Osteoblast (primary cell): ENCODE data around the gene SOX8. TPM values are rescaled to one million over a fixed set of nuclear protein-coding genes. Genes with fewer than 3 reads are reported as not detected.

ENCODE experiments used
- DNase-seq: peaks from one replicate; pipeline ENCODE4 v3.0.0; 2011; ENCODE audit warnings: low spot score, mixed read lengths; ENCODE audit not compliant: insufficient read length; ENCODE audit errors: missing footprints
- H2AFZ ChIP-seq: 2 replicates; pipeline ENCODE4 v1.6.0; 2011; ENCODE audit warnings: mild to moderate bottlenecking, low read length
- H3K27ac ChIP-seq: 2 replicates; pipeline ENCODE4 v1.5.1; 2011; ENCODE audit warnings: mild to moderate bottlenecking, low read depth, low read length, moderate library complexity
- H3K27me3 ChIP-seq: 2 replicates; pipeline ENCODE4 v1.6.0; 2012; ENCODE audit warnings: mild to moderate bottlenecking, control low read depth, inconsistent platforms, low read length, moderate library complexity; ENCODE audit not compliant: insufficient read depth
- H3K36me3 ChIP-seq: 2 replicates; pipeline ENCODE4 v1.5.1; 2011; ENCODE audit warnings: mild to moderate bottlenecking, low read length, control low read depth, moderate library complexity; ENCODE audit not compliant: insufficient read depth
- H3K4me1 ChIP-seq: 2 replicates; pipeline ENCODE4 v1.5.1; 2011; ENCODE audit warnings: mild to moderate bottlenecking, low read length, control low read depth, moderate library complexity; ENCODE audit not compliant: insufficient read depth
- H3K4me2 ChIP-seq: 2 replicates; pipeline ENCODE4 v1.6.0; 2011; ENCODE audit warnings: mild to moderate bottlenecking, low read length; ENCODE audit not compliant: insufficient read depth
- H3K4me3 ChIP-seq: fragments of 200-600 bp; sonication (generic); 3 replicates; pipeline ENCODE4 v1.5.1; 2012; ENCODE audit warnings: mild to moderate bottlenecking, low read length, inconsistent platforms; ENCODE audit not compliant: insufficient read depth
- H3K79me2 ChIP-seq: 2 replicates; pipeline ENCODE4 v1.6.0; 2012; ENCODE audit warnings: mild to moderate bottlenecking, low read length, control low read depth, inconsistent platforms; ENCODE audit not compliant: insufficient read depth
- H3K9me3 ChIP-seq: 2 replicates; pipeline ENCODE4 v1.5.1; 2011; ENCODE audit warnings: low read depth, low read length, control low read depth
- H4K20me1 ChIP-seq: 2 replicates; pipeline ENCODE4 v1.6.0; 2012; ENCODE audit warnings: mild to moderate bottlenecking, low read length, control low read depth; ENCODE audit not compliant: insufficient read depth
- CTCF ChIP-seq: IDR thresholded peaks from 2 replicates; pipeline ENCODE4 v1.5.1; 2011; ENCODE audit warnings: mild to moderate bottlenecking, low read depth, low read length, moderate library complexity; ENCODE audit errors: extremely low read depth
- total RNA-seq: library from RNA; depleted of rRNA; stranded (reverse); fragments of >200 nt; gene quantifications from 2 replicates; pipeline ENCODE4 v1.2.3, GENCODE V29; 2012

The SOX8 gene
- total RNA-seq, 1 donor: not detected

GRCh38 chr16:935684-936083, 45.9 kb upstream of the SOX8 start:
- no peak for TF ChIP-seq CTCF
- H3K27ac ChIP-seq: no peak overlapping the region
- H3K79me2 ChIP-seq: no peaks in the 10 kb centered on the region
- no peaks in the 10 kb centered on the region for H3K4me1 ChIP-seq
- no peaks in the 10 kb centered on the region for H3K36me3 ChIP-seq
- H3K27me3 ChIP-seq: no peaks in the 10 kb centered on the region
- DNase-seq: peak; percentile 5
- no peaks in the 10 kb centered on the region for H4K20me1 ChIP-seq
- no peak overlapping the region for H2AFZ ChIP-seq
- no peak overlapping the region for H3K4me2 ChIP-seq
- no peak overlapping the region for H3K4me3 ChIP-seq
- H3K9me3 ChIP-seq: no peaks in the 10 kb centered on the region

DNA sequence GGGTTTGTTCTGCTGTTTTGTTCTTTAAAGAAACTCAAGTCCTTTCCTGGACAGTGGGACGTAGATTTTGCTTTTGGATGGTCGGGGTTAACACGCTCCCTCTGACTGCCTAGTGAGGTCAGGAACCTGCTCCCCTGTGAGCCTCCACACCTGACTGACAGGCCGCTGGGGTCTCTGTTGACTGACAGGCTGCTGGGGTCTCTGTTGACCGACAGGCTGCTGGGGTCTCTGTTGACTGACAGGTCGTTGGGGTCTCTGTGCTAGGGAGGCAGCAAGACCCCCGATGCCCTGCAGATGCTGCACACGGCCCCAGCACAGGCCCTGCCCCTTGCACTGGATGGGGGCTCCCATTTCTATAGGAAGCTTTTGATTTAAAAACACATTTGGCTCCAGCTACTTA, 44.3 kb upstream of the SOX8 start:
- no peak for DNase-seq
- no peak overlapping the region for H3K27ac ChIP-seq
- no peaks in the 10 kb centered on the region for H3K36me3 ChIP-seq
- TF ChIP-seq CTCF: no peak
- H3K27me3 ChIP-seq: no peaks in the 10 kb centered on the region
- H3K9me3 ChIP-seq: peaks cover 3% of the 10 kb centered on the region
- H2AFZ ChIP-seq: no peak overlapping the region
- no peaks in the 10 kb centered on the region for H3K79me2 ChIP-seq
- H3K4me2 ChIP-seq: no peak overlapping the region
- H4K20me1 ChIP-seq: no peaks in the 10 kb centered on the region
- no peaks in the 10 kb centered on the region for H3K4me1 ChIP-seq
- no peak overlapping the region for H3K4me3 ChIP-seq

DNA sequence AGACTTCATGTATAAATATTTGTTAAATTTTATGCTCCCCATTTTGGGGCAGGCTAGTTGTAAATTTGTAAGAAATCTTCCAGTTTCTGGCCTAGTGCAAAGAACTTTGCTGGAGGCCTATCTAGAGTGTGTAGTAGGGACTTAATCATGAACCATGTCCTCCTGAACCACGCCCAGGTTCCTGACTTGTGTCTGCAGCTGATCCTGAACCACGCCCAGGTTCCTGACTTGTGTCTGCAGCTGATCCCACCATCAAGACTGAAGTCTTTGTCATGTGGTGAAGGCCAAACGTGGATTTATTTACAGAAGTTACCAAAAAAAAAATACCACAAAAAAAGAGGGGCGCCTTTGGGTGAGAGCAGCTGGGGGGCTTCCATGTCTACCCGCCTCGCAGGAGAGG, 43.8 kb upstream of the SOX8 start:
- peak; percentile 67 for DNase-seq
- Histone ChIP-seq H3K9me3 (peaks cover 3% of the 10 kb centered on the region), H4K20me1 (no peaks in the 10 kb centered on the region), H3K4me2 (no peak overlapping the region), H3K27me3 (no peaks in the 10 kb centered on the region), H3K27ac (no peak overlapping the region), H2AFZ (no peak overlapping the region), H3K4me1 (no peaks in the 10 kb centered on the region), H3K4me3 (no peak overlapping the region), H3K79me2 (no peaks in the 10 kb centered on the region), H3K36me3 (no peaks in the 10 kb centered on the region)
- TF ChIP-seq CTCF: no peak

GRCh38 chr16:938136-938535, 43.4 kb upstream of the SOX8 start:
- no peaks in the 10 kb centered on the region for H3K36me3 ChIP-seq
- H3K4me2 ChIP-seq: no peak overlapping the region
- H4K20me1 ChIP-seq: no peaks in the 10 kb centered on the region

More at GRCh38 chr16:938136-938535, 43.4 kb upstream of the SOX8 start:
- H3K9me3 ChIP-seq: peaks cover 3% of the 10 kb centered on the region
- H3K79me2 ChIP-seq: no peaks in the 10 kb centered on the region
- no peak for TF ChIP-seq CTCF
- DNase-seq: peak; percentile 25
- H2AFZ ChIP-seq: no peak overlapping the region
- no peak overlapping the region for H3K4me3 ChIP-seq
- no peaks in the 10 kb centered on the region for H3K27me3 ChIP-seq
- no peak overlapping the region for H3K27ac ChIP-seq
- H3K4me1 ChIP-seq: no peaks in the 10 kb centered on the region
